NCI-H345 treated with DMSO at 0.1 percent for 48 hours (cell line): ENCODE results near the gene PPP1R12C.
"Not testable (repeated sequence)": the region's sequence is repeated elsewhere in the genome, so short reads cannot be mapped to it uniquely, and the experiment has no call there.

Source experiments
- DNase-seq: peaks from one replicate; lab custom pipeline; 2025; ENCODE audit not compliant: unreplicated experiment; lab: John Stamatoyannopoulos, UW

Gene PPP1R12C

DNA sequence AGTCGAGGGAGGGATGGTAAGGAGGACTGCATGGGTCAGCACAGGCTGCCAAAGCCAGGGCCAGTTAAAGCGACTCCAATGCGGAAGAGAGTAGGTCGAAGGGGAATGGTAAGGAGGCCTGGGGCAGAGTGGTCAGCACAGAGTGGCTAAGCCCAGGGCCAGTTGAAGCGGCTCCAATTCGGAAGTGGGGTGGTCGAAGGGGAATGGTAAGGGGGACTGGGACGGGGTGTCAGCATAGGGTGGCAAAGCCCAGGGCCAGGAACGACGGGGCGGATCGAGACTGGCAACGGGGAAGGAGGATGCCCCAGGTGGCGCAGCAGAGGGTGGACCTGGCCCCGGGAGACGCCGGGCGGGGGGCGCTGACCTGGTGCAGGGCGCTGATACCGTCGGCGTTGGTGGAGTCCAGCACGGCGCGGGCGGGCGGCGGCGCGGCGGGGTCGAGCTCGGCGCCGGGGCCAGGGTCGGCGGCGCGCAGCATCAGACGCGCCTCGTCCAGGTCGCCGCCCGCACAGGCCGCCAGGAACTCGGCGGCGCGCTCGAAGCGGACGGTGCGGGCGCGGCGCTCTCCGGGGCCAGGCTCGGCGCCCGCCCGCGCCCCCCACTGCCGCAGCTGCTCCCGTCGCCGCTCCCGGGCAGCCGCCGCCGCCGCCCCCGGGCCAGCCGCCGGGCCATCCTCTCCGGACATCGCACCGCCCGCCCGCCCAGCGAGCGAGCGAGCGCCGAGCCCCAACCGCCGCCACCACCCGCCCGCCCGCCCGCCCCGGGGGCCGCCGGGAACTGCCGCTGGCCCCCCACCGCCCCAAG, at the start of gene PPP1R12C:
PPP1R12C (minus strand) TSS at position 779 of the 804 bp plus-strand sequence; CDS start at position 685, 94 bp downstream.
- DNase-seq = no peak

DNA sequence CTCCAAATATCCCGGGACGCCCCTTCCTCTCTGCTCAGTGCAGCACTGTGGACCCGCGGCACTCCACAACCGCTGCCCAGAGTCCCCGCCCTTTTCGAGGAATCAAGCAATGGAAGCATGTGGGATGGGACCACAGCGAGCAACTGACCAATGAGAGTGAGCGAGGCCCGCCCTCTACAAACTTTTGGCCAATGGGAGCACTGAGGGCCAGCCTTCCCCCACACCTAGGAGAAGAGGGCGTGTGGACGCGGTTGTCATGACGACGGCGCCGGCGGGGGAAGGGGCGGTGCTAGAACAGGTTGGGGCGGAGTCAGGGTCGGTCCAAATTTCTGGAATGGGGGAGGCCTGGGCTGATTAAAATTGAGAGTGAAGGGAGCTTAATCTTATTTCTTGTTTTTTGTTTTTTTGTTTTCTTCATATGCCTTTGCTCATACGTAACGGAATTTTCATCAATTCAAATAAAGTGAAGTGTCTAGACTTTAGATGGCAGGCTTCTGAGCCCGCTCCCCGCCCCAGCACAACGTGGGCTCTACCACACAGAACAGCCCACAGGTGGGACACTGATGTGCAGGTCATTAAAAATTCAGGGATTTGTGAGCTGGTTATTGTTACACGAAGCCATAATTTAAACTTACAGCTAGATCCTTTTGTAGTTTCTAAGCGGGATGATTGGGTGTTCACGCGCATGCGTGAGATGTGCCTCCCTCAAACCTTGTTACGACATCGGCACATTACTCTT, 49.3 kb upstream of the PPP1R12C start, which contains the start of gene DNAAF3:
DNAAF3 (minus strand) TSS at position 84 of the 739 bp plus-strand sequence. CDS start 200 bp downstream, outside the sequence.
- peak; percentile 90 for DNase-seq

DNA sequence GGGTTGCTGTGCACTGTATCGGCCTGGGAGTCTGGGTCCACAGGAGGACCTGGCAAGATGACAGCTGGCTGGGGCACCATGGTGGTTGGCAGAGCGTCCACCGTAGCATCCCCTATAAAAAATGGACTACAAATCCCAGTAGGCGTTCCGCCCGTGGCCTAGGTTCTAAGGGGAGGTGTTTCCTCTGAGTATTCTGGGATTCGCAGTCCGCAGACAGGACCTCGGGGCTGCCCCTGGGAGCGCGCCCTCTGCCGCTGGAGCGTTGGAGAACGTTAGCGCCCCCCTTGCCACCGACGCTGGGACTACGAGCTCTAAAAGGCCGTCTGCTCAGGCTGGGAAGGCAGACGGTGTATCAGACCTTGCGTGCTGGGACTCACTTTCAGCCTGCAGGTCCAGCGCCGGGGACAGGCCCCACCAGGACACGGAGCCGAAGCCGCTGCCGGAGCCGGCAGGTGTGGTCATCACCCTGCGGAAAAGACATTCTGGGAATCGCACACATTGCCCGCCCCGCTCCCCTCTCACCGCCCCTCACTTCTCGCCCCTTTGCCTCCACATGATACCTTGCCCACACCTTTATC, 48.6 kb upstream of the PPP1R12C start:
- peak; percentile 34 for DNase-seq

DNA sequence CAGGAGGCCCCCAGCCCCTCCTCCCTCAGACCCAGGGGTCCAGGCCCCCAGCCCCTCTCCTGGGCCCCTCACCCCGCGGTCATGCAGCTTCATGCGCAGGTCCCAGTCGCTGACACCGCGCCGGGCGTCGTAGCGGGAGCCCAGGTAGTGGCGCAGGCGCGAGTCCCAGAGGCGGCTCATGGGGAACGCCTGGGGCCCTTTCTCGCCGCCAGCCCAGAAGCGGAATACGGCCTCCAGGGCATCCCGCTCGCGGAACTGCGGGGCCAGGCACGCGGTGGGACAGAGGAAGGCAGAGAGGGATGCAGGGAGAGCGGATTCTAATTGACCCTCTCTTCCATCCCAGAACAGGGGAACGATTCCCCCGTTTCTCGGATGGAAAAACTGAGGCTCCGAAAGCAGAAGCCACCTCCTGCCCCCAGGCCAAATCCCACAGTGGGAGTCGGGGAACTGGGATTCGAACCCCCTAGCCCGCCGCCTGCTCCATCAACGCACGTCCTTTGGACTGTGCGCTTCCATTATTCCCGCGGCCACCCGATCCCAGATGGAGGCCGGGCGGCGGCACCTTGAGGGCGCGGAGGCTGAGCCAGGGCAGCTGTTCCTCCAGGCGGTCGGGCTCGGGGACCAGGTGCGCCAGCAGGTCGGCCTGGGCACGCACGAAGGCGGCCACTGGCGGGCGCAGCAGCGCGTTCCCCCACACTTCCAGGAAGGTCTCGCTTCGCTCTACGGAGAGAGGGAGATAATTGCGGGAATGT, 44.3 kb upstream of the PPP1R12C start:
- DNase-seq = no peak

DNA sequence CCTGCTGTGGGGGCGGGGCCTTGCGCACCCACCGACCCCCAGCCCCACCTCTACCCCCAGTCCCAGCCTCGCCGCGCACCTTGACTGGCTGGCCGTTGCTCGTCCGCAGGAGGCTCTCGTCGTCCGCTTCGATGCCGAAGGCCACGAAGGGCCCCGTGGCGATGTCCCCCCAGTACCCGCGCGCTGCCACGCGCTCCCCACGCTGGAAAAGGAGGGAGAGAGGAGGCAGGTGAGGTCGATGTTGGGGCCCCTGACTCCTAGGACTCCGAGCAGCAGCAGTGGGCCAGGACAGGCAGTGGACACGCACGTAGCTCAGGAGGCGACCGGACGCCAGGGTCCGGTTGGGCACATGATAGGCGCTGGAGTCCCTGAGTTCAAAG, 43.5 kb upstream of the PPP1R12C start:
- no peak for DNase-seq

DNA sequence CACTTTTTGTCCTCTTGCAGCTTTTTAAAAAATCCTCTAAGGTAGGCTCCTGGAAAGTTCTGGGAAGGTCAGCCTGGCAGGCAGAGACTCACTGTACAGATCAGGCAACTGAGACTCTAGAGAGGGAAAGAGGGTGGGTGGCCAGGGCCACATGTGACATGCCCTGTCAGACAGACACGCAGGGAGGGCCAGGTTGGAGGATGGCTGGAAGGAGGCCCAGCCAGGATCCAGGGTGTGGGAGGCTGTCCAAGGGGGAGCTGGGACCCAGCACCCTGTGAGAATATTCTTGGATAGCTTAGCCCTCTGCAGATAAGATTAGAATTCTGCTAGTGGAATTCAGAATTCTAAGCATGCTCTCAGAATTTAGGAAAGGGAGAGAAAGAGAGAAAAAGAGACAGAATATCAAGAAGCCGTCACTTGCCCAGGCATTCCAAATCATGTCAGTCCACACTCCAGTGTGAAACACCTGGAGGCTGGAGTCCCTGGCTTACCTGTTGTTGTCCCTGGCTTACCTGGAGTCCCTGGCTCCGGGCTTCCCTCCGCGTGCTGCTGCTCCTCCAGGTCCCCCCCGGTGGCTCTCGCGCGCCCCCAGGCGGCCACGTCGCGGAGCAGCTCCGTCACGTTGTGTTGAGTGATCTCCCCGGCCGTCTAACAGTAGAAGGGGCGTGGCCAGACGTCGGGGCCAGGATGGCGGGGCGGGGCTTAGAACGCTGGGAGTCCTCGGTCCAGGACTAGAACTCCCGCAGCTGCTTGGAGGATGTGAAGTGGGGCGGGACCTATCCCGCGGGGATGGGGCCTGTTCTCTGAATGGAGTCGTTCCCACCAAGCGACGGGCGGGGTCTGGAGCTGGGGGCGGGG, 42.9 kb upstream of the PPP1R12C start:
- DNase-seq = peak; percentile 64

DNA sequence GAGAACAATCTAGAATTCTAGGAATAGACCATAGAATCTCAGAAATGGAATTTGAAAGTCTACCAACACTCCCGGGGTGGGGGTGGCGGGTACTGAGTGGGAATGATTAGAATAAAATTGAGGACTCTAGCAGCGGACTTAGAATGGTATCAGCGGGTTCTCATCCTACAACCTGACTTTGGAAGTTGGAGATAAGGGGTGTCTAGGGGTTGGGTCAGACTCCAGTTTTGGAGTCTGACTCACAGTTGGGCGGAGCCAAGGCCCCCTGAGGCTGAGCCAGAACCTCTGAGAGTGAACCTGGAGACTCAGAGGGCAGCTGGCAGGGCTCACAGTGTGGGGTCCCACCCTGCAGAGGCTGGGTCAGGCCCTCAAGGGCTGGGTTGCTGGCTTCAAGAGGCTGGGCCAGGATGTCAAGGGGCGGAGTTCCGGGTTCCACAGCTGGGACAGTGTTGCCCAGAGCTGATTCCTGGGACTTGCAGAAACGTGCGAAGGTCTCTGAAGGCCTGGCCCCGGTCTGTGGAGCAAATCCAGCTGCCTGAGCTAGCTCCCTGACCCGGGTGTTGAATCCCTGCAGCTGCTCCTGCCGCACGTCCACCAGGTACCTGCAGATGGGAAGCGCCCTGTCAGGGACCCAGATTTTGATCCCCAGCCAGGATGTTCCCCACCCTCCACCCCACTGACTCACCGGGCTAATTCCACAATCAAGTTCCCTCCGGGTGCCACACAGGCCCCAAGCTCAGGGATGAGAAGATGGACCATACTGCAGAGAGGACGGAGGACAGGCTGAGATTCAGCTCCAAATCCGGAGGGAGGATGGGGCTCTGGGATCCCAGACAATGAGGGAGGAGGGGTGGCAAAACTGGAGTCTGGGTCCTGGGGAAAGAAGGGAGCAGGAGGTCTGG, 41.7 kb upstream of the PPP1R12C start:
- DNase-seq = no peak

DNA sequence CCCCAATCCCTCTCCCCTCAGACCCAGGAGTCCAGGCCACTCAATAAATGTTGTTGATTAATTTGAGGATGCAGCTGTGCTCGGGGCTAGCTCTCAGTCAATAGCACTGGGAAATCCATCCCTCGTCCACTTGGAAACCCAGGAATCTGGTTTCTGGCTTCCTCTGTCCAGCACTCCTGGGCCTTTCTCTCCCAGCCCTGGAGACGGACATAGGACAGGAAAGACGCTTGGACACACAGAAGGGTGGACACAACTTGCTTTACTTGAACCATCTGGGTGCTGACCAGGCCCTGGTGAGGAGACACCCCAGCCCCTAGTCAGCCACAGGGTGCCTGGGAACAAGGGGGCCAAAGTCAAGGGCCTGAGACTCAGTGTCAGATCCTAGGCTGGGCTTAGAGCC, 41.0 kb upstream of the PPP1R12C start:
- no peak for DNase-seq

DNA sequence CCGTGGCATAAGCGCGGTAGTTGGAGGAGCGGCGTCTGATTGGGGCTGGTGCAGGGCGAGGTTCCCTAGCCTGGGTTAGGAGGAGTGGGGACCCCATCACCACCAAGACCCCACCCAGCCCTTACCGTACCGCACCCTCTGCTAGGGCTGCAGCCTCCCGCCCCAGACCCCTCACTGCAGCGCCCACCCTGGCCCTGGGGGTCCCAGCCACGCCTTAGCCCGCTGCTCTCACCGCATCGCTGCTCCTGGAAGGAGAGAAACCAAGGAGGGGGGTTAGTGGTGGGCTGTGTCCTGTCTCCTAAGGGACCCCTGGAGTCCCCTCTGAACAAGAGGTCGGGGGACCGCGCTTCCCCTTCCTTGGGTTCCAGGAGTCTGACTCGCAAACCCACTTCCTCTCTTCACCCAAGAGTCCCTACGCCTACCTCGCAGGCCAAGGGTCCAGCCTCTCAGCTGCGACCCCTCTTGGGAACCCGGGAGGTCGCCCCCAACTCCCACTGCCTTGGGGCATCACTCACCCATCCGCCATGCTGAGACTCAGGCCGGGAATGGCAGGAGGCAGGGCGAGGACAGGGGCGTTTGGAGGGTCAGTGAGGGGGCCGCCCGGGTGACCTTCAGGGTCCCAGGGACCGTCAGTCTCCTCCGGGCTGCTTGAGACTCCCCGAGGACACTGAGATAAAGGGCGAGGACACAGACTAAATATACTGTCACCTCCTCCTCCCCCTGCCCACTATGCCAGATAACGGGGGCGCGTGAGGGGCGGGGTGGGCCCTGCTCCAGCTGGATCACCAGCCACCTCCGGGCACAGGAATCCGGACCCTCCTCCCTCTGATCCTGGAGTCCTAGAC, 39.8 kb upstream of the PPP1R12C start, which contains the start of gene TNNI3:
TNNI3 (minus strand) TSS at position 669 of the 845 bp plus-strand sequence; CDS start at position 526, 143 bp downstream.
- DNase-seq = no peak

DNA sequence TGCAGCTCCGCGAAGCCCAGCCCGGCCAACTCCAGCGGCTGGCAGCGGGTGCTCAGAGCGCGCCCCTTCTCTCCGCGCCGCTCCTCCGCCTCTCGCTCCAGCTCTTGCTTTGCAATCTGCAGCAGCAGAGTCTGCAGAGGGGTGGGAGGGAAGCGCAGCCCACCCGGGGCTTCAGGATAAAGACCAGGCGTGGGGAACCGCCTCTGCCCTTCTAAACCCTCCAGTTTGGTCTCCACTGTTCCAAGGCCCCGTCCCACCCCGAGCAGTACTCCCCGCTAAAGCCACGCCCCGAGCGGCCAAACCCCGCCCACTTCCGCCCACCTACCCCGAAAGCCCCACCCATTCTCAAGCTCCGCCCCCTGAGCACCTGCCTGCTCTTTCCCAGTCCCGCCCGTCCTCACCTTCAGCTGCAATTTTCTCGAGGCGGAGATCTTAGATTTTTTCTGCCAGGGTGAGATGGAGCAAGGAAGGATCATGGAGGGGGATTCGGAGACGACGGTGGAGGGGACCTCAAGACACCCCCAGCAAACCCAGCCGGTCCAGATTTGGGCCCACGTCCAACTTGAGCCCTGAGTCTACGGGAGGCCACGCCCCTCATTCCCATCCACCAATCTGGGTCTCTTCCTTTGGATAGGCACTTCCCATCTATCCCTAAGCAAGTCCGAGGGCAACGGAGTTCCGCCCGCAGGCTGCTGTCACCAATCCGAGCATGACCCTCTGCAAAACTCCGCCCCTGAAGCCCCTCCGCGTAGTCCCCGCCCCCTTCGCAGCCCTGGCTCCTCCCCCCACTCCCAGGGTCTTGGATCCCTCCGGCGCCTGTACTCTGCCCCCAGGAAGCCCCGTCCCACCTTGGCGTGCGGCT, 39.0 kb upstream of the PPP1R12C start:
- peak; percentile 84 for DNase-seq

DNA sequence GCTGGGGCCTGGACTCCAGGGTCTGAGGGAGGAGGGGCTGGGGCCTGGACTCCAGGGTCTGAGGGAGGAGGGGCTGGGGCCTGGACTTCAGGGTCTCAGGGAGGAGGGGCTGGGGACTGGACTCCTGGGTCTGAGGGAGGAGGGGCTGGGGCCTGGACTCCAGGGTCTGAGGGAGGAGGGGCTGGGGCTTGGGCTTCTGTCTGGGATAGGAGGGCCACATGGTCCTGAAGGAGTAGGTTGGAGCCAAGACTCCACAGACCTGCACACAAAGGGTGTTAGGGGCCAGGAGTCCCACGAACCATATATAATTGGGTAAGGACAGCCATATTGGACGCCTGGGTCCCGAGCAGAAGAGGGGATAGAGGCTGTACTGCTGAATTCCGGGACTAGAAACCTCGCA, 38.3 kb upstream of the PPP1R12C start:
- not testable (repeated sequence) for DNase-seq

DNA sequence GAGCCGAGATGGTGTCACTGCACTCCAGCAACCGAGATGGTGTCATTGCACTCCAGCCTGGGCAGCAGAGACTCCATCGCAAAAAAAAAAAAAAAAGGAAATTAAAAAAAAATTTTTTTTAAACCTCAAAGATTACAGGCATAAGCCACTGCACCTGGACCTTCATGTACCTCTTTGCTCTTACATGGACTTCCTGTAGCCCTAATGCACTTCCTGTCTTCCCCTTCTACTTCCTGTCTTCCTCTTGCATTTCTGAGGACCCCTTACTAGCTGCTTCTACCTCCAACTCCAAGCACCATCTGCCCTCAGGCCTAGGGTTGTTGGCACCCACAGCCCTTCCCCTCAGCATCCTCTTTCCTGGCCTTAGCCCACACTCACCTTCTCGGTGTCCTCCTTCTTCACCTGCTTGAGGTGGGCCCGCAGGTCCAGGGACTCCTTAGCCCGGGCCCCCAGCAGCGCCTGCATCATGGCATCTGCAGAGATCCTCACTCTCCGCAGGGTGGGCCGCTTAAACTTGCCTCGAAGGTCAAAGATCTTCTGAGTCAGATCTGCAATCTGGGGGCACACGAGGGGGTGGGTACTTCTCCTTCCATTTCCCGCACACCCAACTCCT, 36.3 kb upstream of the PPP1R12C start:
- DNase-seq = no peak

DNA sequence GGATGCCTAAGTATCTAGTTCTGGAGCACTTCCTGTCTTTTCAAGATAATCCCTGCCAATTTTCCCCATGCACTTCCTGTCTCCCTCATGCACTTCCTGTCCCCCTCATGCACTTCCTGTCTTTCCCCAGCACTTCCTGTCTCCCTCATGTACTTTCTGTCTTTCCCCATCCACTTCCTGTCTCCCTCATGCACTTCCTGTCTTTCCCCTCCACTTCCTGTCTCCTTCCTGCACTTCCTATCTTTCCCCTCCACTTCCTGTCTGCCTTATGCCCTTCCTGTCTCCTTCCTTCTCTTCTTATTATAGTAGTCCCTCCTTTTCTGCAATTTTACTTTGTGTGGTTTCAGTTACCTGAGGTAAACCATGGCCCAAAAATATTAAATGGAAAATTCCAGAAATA, 34.6 kb upstream of the PPP1R12C start:
- DNase-seq = no peak

DNA sequence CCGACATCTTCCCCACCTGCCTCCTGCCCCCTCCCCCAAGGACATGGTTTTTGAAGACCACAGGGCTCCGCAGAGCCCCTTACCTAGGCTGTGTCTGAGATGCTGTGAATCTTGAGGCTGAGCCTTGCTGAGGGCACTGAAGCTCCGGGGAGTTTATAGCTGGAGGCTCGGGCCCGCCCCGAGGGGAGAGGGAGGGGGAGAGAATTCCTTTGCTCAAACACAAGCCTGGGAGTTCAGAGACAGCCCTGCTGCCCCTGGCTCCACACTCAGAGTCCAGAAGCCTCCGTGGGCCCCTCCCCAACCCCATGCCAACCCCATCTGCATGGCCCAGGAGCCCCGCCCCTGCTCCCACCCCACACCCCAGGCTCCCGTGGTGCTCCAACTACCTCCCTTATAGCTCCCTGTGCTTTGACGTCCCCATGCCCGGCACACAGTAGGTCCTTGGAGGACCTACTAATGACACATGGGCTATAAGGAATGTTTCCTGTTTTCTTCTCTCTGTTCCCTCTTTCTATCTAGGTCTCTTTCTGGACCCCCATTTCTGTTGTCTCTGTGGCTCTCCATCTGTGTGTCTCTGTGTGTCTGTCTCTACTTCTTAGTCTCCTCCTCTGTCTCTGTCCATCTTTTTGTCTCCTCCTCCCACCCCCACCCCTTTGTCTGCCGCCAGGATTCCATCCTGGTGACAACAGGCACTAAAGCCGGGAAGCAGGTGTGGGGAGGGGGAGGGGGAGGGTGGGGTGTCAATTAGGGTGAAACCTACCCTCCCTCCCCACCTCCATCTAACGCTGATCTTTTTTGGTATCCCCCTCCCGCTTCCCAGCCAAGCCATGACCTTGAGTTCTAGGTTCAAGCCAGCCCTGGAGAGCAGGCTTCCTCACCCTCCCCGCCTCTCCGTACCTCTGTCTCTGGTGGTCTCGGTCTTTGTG, 31.9 kb upstream of the PPP1R12C start, which contains the start of gene TNNT1:
TNNT1 (minus strand) TSS at position 129 of the 926 bp plus-strand sequence. CDS start 2,049 bp downstream, outside the sequence.
- DNase-seq = no peak

DNA sequence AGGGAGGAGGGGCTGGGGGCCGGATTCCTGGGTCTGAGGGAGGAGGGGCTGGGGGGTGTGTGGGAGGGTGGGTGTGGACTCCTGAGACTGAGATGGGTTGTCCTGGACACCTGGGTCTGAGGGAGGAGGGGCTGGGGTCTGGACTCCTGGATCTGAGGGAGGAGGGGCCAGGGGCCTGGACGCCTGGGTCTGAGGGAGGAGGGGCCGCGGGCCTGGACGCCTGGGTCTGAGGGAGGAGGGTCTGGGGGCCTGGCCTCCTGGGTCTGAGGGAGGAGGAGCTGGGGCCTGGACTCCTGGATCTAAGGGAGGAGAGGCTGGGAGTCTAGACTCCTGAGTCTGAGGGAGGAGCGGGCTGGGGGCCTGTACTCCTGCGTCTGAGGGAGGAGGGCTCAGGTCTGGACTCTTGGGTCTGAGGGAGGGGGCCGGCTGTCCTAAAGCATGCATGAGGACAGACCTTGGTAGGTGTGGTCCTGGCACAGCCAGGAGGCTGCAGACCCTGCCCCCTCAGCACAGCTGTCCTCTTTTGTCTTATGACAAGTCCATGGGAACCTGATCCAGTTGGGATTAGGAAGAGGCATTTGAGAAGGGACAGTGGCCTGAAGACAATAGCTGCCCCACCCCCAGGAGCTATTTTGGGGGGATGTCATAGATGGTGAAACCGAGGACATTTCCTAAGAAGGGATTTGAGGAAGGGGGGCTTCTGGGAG, 30.3 kb upstream of the PPP1R12C start:
- DNase-seq = no peak
